H1 (cell line): Measurements from ENCODE around the gene CAMTA1. TPM values are rescaled to one million over a fixed set of nuclear protein-coding genes. Genes with fewer than 3 reads are reported as not detected.

ENCODE experiments used
- CTCF ChIA-PET: fragments of 300-600 bp; sonication (Branson Sonifier 250); formaldehyde crosslinking; loops from one replicate; lab custom pipeline; 2021; ENCODE audit not compliant: partially characterized antibody; lab: Charles Lee
- POLR2A ChIA-PET: fragments of 300-600 bp; sonication (Branson Sonifier 250); formaldehyde crosslinking; loops from one replicate; lab custom pipeline; 2021; ENCODE audit warnings: inconsistent platforms; ENCODE audit not compliant: partially characterized antibody; lab: Charles Lee
- DNase-seq, 2 experiments: peaks; one replicate each; pipeline versions ENCODE4 v3.0.0 to v3.0.0-alpha.2; 2010 to 2022; ENCODE audit warnings: low spot score in 2 of 2, low read depth in 1 of 2, mixed read lengths in 1 of 2
- FAIRE-seq: peaks from 2 replicates; lab custom pipeline; 2011; peaks lifted over from hg19 to GRCh38; lab: Jason Lieb, UNC
- H2AFZ ChIP-seq: 2 replicates; pipeline ENCODE4 v1.8.1; 2012; ENCODE audit warnings: low read length, inconsistent platforms
- H2AK5ac ChIP-seq: 2 replicates; pipeline ENCODE4 v1.6.1; 2013; ENCODE audit warnings: low read depth, low read length
- H2BK120ac ChIP-seq: replicated peaks from 2 replicates; pipeline ENCODE3; 2013; ENCODE audit warnings: low read depth, low read length, inconsistent platforms
- H2BK12ac ChIP-seq: 2 replicates; pipeline ENCODE4 v1.6.1; 2013; ENCODE audit warnings: low read depth, low read length
- H2BK15ac ChIP-seq: 2 replicates; pipeline ENCODE4 v1.6.1; 2013; ENCODE audit warnings: low read length
- H2BK20ac ChIP-seq: 2 replicates; pipeline ENCODE4 v1.6.1; 2013; ENCODE audit warnings: low read length
- H2BK5ac ChIP-seq: 2 replicates; pipeline ENCODE4 v1.6.1; 2013; ENCODE audit warnings: low read depth, low read length
- H3K14ac ChIP-seq: 2 replicates; pipeline ENCODE4 v1.6.1; 2013; ENCODE audit warnings: inconsistent platforms; ENCODE audit not compliant: insufficient read length
- H3K18ac ChIP-seq: 2 replicates; pipeline ENCODE4 v1.6.1; 2013; ENCODE audit warnings: low read length; ENCODE audit errors: extremely low read depth
- H3K23ac ChIP-seq: 2 replicates; pipeline ENCODE4 v1.6.1; 2013; ENCODE audit warnings: inconsistent platforms; ENCODE audit not compliant: insufficient read length
- H3K23me2 ChIP-seq: 2 replicates; pipeline ENCODE4 v1.6.1; 2013; ENCODE audit warnings: low read depth, low read length
- H3K27ac ChIP-seq: 2 replicates; pipeline ENCODE4 v1.6.1; 2011; ENCODE audit warnings: low read depth, low read length, inconsistent platforms
- H3K27me3 ChIP-seq, 4 experiments: replicated peaks in 1 of 4; 1 replicate in 1 of 4; 2 replicates in 3 of 4; pipeline versions ENCODE4 v1.6.1 to v1.8.1; 2011 to 2013; ENCODE audit warnings: low read length in 3 of 4, mild to moderate bottlenecking in 3 of 4, inconsistent platforms in 2 of 4, mixed read lengths in 2 of 4, moderate library complexity in 1 of 4; ENCODE audit not compliant: control insufficient read depth in 3 of 4, insufficient read depth in 3 of 4; ENCODE audit errors: extremely low read depth in 1 of 4
- H3K36me3 ChIP-seq, 4 experiments: 2 replicates each; pipeline versions ENCODE4 v1.6.1 to v1.8.1; 2011 to 2013; ENCODE audit warnings: mild to moderate bottlenecking in 4 of 4, low read length in 3 of 4, moderate library complexity in 2 of 4, control low read depth in 1 of 4, inconsistent platforms in 1 of 4; ENCODE audit not compliant: insufficient read depth in 4 of 4, control insufficient read depth in 2 of 4
- H3K4ac ChIP-seq: replicated peaks from 2 replicates; pipeline ENCODE3; 2013; ENCODE audit warnings: low read length, low read depth, mixed read lengths, inconsistent platforms; ENCODE audit not compliant: insufficient read length
- H3K4me1 ChIP-seq, 4 experiments: replicated peaks in 1 of 4; 1 replicate in 1 of 4; 2 replicates in 3 of 4; pipeline versions ENCODE4 v1.6.1 to v1.8.1; 2011 to 2013; ENCODE audit warnings: low read length in 3 of 4, inconsistent platforms in 2 of 4, mixed read lengths in 1 of 4; ENCODE audit not compliant: insufficient read depth in 4 of 4, control insufficient read depth in 3 of 4
- H3K4me2 ChIP-seq, 2 experiments: 2 replicates each; pipeline versions ENCODE4 v1.6.1 to v1.8.1; 2011 to 2013; ENCODE audit warnings: low read depth in 2 of 2, low read length in 2 of 2, control low read depth in 1 of 2, inconsistent platforms in 1 of 2, mild to moderate bottlenecking in 1 of 2; ENCODE audit not compliant: insufficient read depth in 1 of 2
- H3K4me3 ChIP-seq, 4 experiments: fragments of 200-600, 300-600 bp in 1 of 4; sonication (generic), shearing (Covaris generic), sonication (Bioruptor Twin) in 1 of 4; 2 replicates each; pipeline versions ENCODE4 v1.5.1 to v1.8.1; 2011 to 2016; ENCODE audit warnings: low read length in 4 of 4, low read depth in 3 of 4, control low read depth in 2 of 4, inconsistent platforms in 2 of 4, mild to moderate bottlenecking in 2 of 4, mixed read lengths in 1 of 4, moderate library complexity in 1 of 4; ENCODE audit not compliant: insufficient read depth in 2 of 4; ENCODE audit errors: extremely low read depth in 1 of 4
- H3K56ac ChIP-seq: replicated peaks from 2 replicates; pipeline ENCODE3; 2013; ENCODE audit warnings: low read depth, mild to moderate bottlenecking, mixed read lengths, low read length, inconsistent platforms; ENCODE audit not compliant: insufficient read length
- H3K79me1 ChIP-seq: 2 replicates; pipeline ENCODE4 v1.6.1; 2013; ENCODE audit warnings: low read depth, low read length, control low read depth
- H3K79me2 ChIP-seq, 2 experiments: 2 replicates each; pipeline versions ENCODE4 v1.6.1 to v1.8.1; 2012 to 2013; ENCODE audit warnings: low read length in 2 of 2, mild to moderate bottlenecking in 2 of 2, inconsistent platforms in 1 of 2; ENCODE audit not compliant: insufficient read depth in 2 of 2, control insufficient read depth in 1 of 2
- H3K9ac ChIP-seq, 4 experiments: replicated peaks in 1 of 4; 1 replicate in 1 of 4; 2 replicates in 3 of 4; pipeline versions ENCODE4 v1.6.1 to v1.8.1; 2011 to 2013; ENCODE audit warnings: low read depth in 3 of 4, low read length in 3 of 4, control low read depth in 2 of 4, mild to moderate bottlenecking in 2 of 4, moderate library complexity in 2 of 4, inconsistent platforms in 1 of 4; ENCODE audit errors: extremely low read depth in 1 of 4
- H3K9me3 ChIP-seq, 2 experiments: 2 replicates each; pipeline versions ENCODE4 v1.6.1 to v1.8.1; 2012 to 2013; ENCODE audit warnings: mild to moderate bottlenecking in 2 of 2, moderate library complexity in 2 of 2, control low read depth in 1 of 2, inconsistent platforms in 1 of 2, low read depth in 1 of 2, low read length in 1 of 2, mixed read lengths in 1 of 2; ENCODE audit not compliant: insufficient read depth in 2 of 2
- H4K20me1 ChIP-seq, 2 experiments: replicated peaks in 1 of 2; 2 replicates each; pipeline versions ENCODE3 to v1.8.1; 2011 to 2013; ENCODE audit warnings: inconsistent platforms in 2 of 2, low read length in 2 of 2, mild to moderate bottlenecking in 1 of 2; ENCODE audit not compliant: insufficient read depth in 2 of 2, control insufficient read depth in 1 of 2
- H4K5ac ChIP-seq: 2 replicates; pipeline ENCODE4 v1.6.1; 2013; ENCODE audit warnings: low read length, low read depth, mixed read lengths, inconsistent platforms; ENCODE audit not compliant: insufficient read length
- H4K8ac ChIP-seq: 2 replicates; pipeline ENCODE4 v1.8.0; 2013; ENCODE audit warnings: mild to moderate bottlenecking, moderate library complexity, low read length, inconsistent platforms; ENCODE audit not compliant: insufficient read depth; ENCODE audit errors: extremely low read depth
- H4K91ac ChIP-seq: replicated peaks from 2 replicates; pipeline ENCODE3; 2013; ENCODE audit warnings: low read length, mixed read lengths, inconsistent platforms; ENCODE audit not compliant: insufficient read length
- CBX8 ChIP-seq: fragments of 300-800, 300-1000 bp; sonication (generic); IDR thresholded peaks from 2 replicates; pipeline ENCODE4 v1.7.1; 2016; ENCODE audit warnings: low read depth, low read length, borderline replicate concordance
- EZH2 ChIP-seq: fragments of 200-600 bp; sonication (generic); IDR thresholded peaks from 2 replicates; pipeline ENCODE4 v1.7.1; 2012; ENCODE audit warnings: low read depth, mild to moderate bottlenecking, moderate library complexity, low read length, inconsistent platforms; ENCODE audit not compliant: severe bottlenecking
- GABPA ChIP-seq: IDR thresholded peaks from 2 replicates; pipeline ENCODE4 v1.6.1; 2011; ENCODE audit warnings: mild to moderate bottlenecking, low read length, moderate library complexity, borderline replicate concordance; ENCODE audit not compliant: insufficient read depth
- KDM4A ChIP-seq: IDR thresholded peaks from one replicate; pipeline ENCODE4 v1.7.1; 2012; ENCODE audit warnings: low read depth, mild to moderate bottlenecking, moderate library complexity, low read length, inconsistent platforms; ENCODE audit not compliant: severe bottlenecking
- PHF8 ChIP-seq: fragments of 200-600 bp; sonication (generic); conservative IDR thresholded peaks from 2 replicates; pipeline ENCODE4 v1.7.1; 2012; ENCODE audit warnings: low read depth, mild to moderate bottlenecking, inconsistent platforms, low read length, moderate library complexity
- POLR2AphosphoS5 ChIP-seq: IDR thresholded peaks from 2 replicates; pipeline ENCODE4 v1.6.1; 2011; ENCODE audit warnings: low read depth, low read length
- SAP30 ChIP-seq: fragments of 300-600 bp; sonication (generic); IDR thresholded peaks from 2 replicates; pipeline ENCODE4 v1.7.1; 2012; ENCODE audit warnings: low read length, moderate library complexity, mild to moderate bottlenecking, inconsistent platforms; ENCODE audit not compliant: insufficient read depth, insufficient replicate concordance
- SP4 ChIP-seq: IDR thresholded peaks from 2 replicates; pipeline ENCODE4 v1.6.1; 2012; ENCODE audit warnings: low read length, inconsistent platforms
- TAF7 ChIP-seq: optimal IDR thresholded peaks from 2 replicates; pipeline ENCODE3; 2011; ENCODE audit warnings: low read depth, mild to moderate bottlenecking, inconsistent platforms, low read length, moderate library complexity, borderline replicate concordance
- TEAD4 ChIP-seq: IDR thresholded peaks from 2 replicates; pipeline ENCODE4 v1.6.1; 2012; ENCODE audit warnings: low read depth, low read length, inconsistent platforms, mixed read lengths
- ZNF274 ChIP-seq: IDR thresholded peaks from 2 replicates; pipeline ENCODE4 v1.7.0; 2012; ENCODE audit warnings: low read length, borderline replicate concordance; ENCODE audit errors: extremely low read depth
- WGBS, 2 experiments: shearing (Covaris generic) in 1 of 2; methylation state at CpG; one replicate each; pipeline versions ENCODE4 v1.1.6 to v1.1.7; 2013 to 2015; ENCODE audit warnings: low lambda C conversion rate in 2 of 2, mixed read lengths in 2 of 2, inconsistent platforms in 1 of 2, low coverage in 1 of 2, missing lambda C conversion rate in 1 of 2; ENCODE audit not compliant: insufficient replicate concordance in 2 of 2, insufficient coverage in 1 of 2, insufficient read length in 1 of 2; ENCODE audit errors: extremely low coverage in 1 of 2, missing lambda C conversion rate in 1 of 2; 5-methylcytosine and 5-hydroxymethylcytosine counted together
- polyA plus RNA-seq, 7 experiments: library from polyadenylated mRNA; depleted of rRNA in 3 of 7; stranded (reverse) in 5 of 7; unstranded in 2 of 7; fragments of >200 nt in 5 of 7; fragments of 200-250 nt in 2 of 7; gene quantifications; 1 replicate in 5 of 7; 2 replicates in 1 of 7; 4 replicates in 1 of 7; pipeline versions ENCODE4 v1.2.1 to v1.2.3, GENCODE V29; 2011 to 2013; ENCODE audit warnings: missing spikeins in 2 of 7, mixed read lengths in 2 of 7
- total RNA-seq: library from RNA; stranded (reverse); fragmentation: NEBNext Ultra II Directional; extraction: Animal tissue kit (Norgen Biotek cat#: 25700); gene quantifications from 2 replicates; pipeline ENCODE4 v1.2.1, GENCODE V29; 2021
- TF ChIP-seq, protein P1 (sequence below): IDR thresholded peaks from 2 replicates; pipeline ENCODE4 v1.6.1; 2012; ENCODE audit warnings: low read length, inconsistent platforms

The CAMTA1 gene
- total and polyA plus RNA-seq, 2 of the 8 experiments (the other 6 are each of a cell fraction or from before 2014, with no cell fraction given): 65.0 to 119 TPM

DNA sequence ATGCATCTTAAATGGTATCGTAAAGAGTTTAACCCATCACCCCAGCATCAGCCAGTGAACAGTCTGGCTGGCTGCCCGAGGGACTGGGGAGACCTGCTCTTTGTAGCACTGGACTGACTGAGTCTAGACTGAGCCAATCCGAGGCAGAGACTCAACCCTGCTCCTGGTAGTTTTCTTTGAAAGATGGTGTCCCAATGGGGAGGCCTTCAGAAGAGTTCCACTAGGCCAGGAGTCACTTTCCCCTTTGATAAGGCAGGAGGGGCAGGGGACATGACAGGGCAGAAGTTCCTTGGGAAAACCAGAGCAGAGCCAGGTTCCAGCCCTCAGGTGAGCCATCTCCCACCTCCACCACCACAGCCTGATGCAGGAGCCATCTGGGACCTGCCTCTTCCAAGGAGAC, 203.5 kb downstream of the CAMTA1 start:
- Histone ChIP-seq H2BK15ac (no peak overlapping the region; the same call in 1 of the 2 replicates), H3K56ac (no peak overlapping the region), H3K9ac (no peak overlapping the region), H2AFZ (no peak overlapping the region), H2BK120ac (no peak overlapping the region), H3K14ac (no peak overlapping the region), H3K79me2 (no peaks in the 10 kb centered on the region), H3K27ac (no peak overlapping the region), H3K23me2 (peaks cover 3% of the 10 kb centered on the region; the same call in 1 of the 2 replicates), H3K4me2 (no peak overlapping the region), H3K4me3 (no peak overlapping the region), H3K27me3 (no peaks in the 10 kb centered on the region), H3K79me1 (no peaks in the 10 kb centered on the region), H4K20me1 (no peaks in the 10 kb centered on the region), H2BK12ac (no peak overlapping the region), H2BK20ac (no peak overlapping the region), H3K9me3 (no peaks in the 10 kb centered on the region), H4K8ac (no peak overlapping the region), H4K91ac (no peak overlapping the region), H4K5ac (no peak overlapping the region), H2BK5ac (no peak overlapping the region), H3K36me3 (no peaks in the 10 kb centered on the region), H3K23ac (no peak overlapping the region), H3K4me1 (peaks cover 0 to 8% (median 2%) of the 10 kb centered on the region in 4 experiments; a peak in 2 of 7 replicates), H2AK5ac (no peak overlapping the region), H3K4ac (no peak overlapping the region), H3K18ac (peak overlapping the region; percentile 10; the same call in 1 of the 2 replicates)
- WGBS, 2 experiments: 89% methylated on average over 3 of the region's 3 CpGs; no CpG with 5 or more reads in 1 of the 2 experiments
- DNase-seq (no peak), FAIRE-seq (no peak)
- ChIA-PET CTCF (no interaction called here), POLR2A (no interaction called here)
- no peak for TF ChIP-seq CBX8
- TF ChIP-seq EZH2: no peak
- no peak for TF ChIP-seq KDM4A
- TF ChIP-seq POLR2AphosphoS5: no peak
- TF ChIP-seq SAP30: no peak
- no peak for TF ChIP-seq SP4
- TF ChIP-seq ZNF274: no peak
- TF ChIP-seq TAF7: no peak
- TF ChIP-seq PHF8: no peak
- no peak for TF ChIP-seq GABPA
- TF ChIP-seq, protein P1, sequence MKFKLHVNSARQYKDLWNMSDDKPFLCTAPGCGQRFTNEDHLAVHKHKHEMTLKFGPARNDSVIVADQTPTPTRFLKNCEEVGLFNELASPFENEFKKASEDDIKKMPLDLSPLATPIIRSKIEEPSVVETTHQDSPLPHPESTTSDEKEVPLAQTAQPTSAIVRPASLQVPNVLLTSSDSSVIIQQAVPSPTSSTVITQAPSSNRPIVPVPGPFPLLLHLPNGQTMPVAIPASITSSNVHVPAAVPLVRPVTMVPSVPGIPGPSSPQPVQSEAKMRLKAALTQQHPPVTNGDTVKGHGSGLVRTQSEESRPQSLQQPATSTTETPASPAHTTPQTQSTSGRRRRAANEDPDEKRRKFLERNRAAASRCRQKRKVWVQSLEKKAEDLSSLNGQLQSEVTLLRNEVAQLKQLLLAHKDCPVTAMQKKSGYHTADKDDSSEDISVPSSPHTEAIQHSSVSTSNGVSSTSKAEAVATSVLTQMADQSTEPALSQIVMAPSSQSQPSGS: no peak
- TF ChIP-seq TEAD4: no peak
